GM12801 (cell line): ENCODE measurements around the gene RTL10.

Experiments used
- CTCF ChIP-seq: IDR thresholded peaks from one replicate; pipeline ENCODE4 v1.5.1; 2011; ENCODE audit warnings: control low read depth; ENCODE audit not compliant: insufficient read length; ENCODE audit errors: extremely low read depth

The RTL10 gene

GRCh38 chr22:19812910-19813309 is 41.8 kb downstream of the RTL10 start:
- no peak for TF ChIP-seq CTCF

DNA sequence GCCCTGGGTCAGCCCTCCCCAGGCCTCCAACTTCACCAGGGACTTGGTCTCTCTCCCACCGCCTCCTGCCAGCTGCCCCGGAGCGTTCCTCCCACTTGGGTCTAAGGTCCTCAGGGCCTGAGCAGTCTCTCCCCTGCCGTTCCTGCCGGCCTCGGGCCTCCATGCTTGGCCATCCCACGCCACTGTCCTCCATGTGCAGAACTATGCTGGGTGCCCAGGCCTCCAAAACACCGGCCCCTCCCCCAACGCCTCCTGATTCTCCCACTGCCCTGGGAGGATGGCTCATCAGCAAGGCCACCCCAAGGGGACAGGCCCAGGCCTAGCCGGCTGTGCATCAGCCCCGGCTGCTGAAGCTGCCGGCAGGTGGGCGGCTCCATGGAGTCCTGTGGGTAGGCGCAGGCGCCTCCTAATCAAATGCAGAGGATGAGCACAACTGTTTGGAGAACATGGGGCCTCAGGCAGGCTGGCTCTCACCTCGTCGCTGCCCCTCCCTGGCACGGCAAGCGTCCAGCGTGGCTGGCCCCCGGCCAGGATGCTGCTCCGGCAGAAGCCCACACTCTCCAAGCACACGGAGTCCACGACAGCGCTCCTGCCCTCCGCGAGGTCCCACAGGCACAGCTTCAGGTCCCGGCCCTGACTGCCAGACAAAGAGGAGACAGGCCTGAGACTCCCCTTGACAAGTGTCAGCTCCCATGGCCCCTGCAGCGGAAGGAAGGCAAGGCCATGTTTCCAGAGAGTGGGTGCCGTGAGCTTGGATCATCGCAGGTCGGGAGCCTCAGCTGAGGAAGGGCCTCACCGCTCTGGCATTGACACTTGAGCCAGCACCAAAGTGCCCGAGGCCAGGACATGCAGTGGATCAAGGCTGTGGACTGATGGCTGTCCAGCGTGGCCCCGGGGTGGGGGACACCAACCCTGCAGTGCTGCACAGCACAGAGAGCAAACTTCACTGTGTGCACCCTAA is 42.6 kb downstream of the RTL10 start:
- no peak for TF ChIP-seq CTCF

DNA sequence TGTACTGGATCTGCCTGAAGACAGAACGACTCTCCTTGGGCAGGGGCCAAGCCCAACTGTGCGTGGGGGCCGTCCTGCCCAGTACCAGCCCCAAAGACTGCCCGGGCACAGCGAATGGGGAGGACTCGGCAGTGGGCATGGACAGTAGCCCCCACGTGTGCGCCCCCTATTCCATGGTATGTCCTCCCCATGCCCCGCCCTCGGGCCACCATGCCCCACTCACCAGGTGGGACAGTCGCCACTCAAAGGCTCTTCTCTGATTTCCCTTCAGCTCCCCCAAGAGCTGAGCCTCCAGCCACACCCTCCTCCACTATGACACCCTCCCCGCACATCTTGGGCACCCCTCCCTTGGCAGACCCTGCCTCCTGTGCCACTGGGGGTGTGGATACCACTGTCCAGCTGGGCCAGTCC is 43.5 kb downstream of the RTL10 start:
- no peak for TF ChIP-seq CTCF

- no peak for TF ChIP-seq CTCF
These were observed 44.1 kb downstream of the RTL10 start for GRCh38 chr22:19810381-19811201.

DNA sequence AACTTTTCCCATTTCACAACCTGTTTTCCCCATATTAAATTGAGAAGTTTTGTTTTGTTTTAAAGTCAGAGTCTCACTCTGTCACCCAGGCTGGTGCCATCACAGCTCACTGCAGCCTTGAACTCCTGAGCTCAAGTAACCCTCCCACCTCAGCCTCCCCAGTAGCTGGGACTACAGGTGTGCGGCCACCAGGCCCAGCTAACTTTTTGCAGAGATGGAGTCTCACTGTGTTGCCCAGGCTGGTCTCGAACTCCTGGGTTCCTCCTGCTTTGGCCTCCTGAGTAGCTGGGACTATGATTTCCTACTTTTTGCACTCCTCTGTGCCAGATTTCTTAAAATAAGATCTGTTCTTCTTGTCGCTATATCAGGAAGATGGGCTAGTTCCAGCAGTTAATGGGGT is 44.9 kb downstream of the RTL10 start:
- TF ChIP-seq CTCF = no peak

- TF ChIP-seq CTCF = no peak
These were observed 45.7 kb downstream of the RTL10 start for GRCh38 chr22:19808873-19809478.
